Measurements from ENCODE around the gene ACSS1. TPM values are rescaled to one million over a fixed set of nuclear protein-coding genes. Genes with fewer than 3 reads are reported as not detected.

ACSS1 gene
- total RNA-seq, 1 experiment from 2014 or later, result 17.6 TPM

- no peak for DNase-seq (ENCODE audit: low read depth)
- in situ Hi-C loops (cut with HindIII; ENCODE audit: low pct_unique_long_range_greater_than_20kb, low sequenced_read_pairs), result no loop called here
Observed at GRCh38 chr20:24978513-24978912, 79.4 kb downstream of the ACSS1 start.

GRCh38 chr20:24977797-24978196 is 80.1 kb downstream of the ACSS1 start:
- in situ Hi-C loops (cut with HindIII; ENCODE audit: low pct_unique_long_range_greater_than_20kb, low sequenced_read_pairs), result no loop called here
- no peak for DNase-seq (ENCODE audit: low read depth)

GRCh38 chr20:24977336-24977735 is 80.6 kb downstream of the ACSS1 start:
- in situ Hi-C loops (cut with HindIII; ENCODE audit: low pct_unique_long_range_greater_than_20kb, low sequenced_read_pairs), result no loop called here
- DNase-seq (ENCODE audit: low read depth), result no peak

GRCh38 chr20:24972341-24972740 is 85.6 kb downstream of the ACSS1 start:
- in situ Hi-C loops (cut with HindIII; ENCODE audit: low pct_unique_long_range_greater_than_20kb, low sequenced_read_pairs), result no loop called here
- no peak for DNase-seq (ENCODE audit: low read depth)

GRCh38 chr20:24971376-24972101 is 86.4 kb downstream of the ACSS1 start:
- no peak for DNase-seq (ENCODE audit: low read depth)
- in situ Hi-C loops (cut with HindIII; ENCODE audit: low pct_unique_long_range_greater_than_20kb, low sequenced_read_pairs), result no loop called here

GRCh38 chr20:24970754-24971153 is 87.2 kb downstream of the ACSS1 start:
- in situ Hi-C loops (cut with HindIII; ENCODE audit: low pct_unique_long_range_greater_than_20kb, low sequenced_read_pairs), result no loop called here
- DNase-seq (ENCODE audit: low read depth), result no peak

- no peak for DNase-seq (ENCODE audit: low read depth)
- in situ Hi-C loops (cut with HindIII; ENCODE audit: low pct_unique_long_range_greater_than_20kb, low sequenced_read_pairs), result no loop called here
Observed at GRCh38 chr20:24970030-24970553, 87.8 kb downstream of the ACSS1 start.

- DNase-seq (ENCODE audit: low read depth), result no peak
- in situ Hi-C loops (cut with HindIII; ENCODE audit: low pct_unique_long_range_greater_than_20kb, low sequenced_read_pairs), result no loop called here
Observed at GRCh38 chr20:24969186-24970029, 88.5 kb downstream of the ACSS1 start.

- in situ Hi-C loops (cut with HindIII; ENCODE audit: low pct_unique_long_range_greater_than_20kb, low sequenced_read_pairs), result no loop called here
- DNase-seq (ENCODE audit: low read depth), result no peak
Observed at GRCh38 chr20:24968278-24968800, 89.6 kb downstream of the ACSS1 start.

GRCh38 chr20:24966317-24967012 is 91.5 kb downstream of the ACSS1 start:
- DNase-seq (ENCODE audit: low read depth), result no peak
- in situ Hi-C loops (cut with HindIII; ENCODE audit: low pct_unique_long_range_greater_than_20kb, low sequenced_read_pairs), result no loop called here

- in situ Hi-C loops (cut with HindIII; ENCODE audit: low pct_unique_long_range_greater_than_20kb, low sequenced_read_pairs), result no loop called here
Observed at GRCh38 chr20:24965065-24965919, 92.6 kb downstream of the ACSS1 start.

GRCh38 chr20:24964506-24964840 is 93.5 kb downstream of the ACSS1 start:
- DNase-seq (ENCODE audit: low read depth), result no peak

More at GRCh38 chr20:24965065-24965919, 92.6 kb downstream of the ACSS1 start:
- DNase-seq (ENCODE audit: low read depth), result no peak

GRCh38 chr20:24963672-24964505 is 94.0 kb downstream of the ACSS1 start:
- in situ Hi-C loops (cut with HindIII; ENCODE audit: low pct_unique_long_range_greater_than_20kb, low sequenced_read_pairs), result no loop called here
- no peak for DNase-seq (ENCODE audit: low read depth)

More at GRCh38 chr20:24964506-24964840, 93.5 kb downstream of the ACSS1 start:
- in situ Hi-C loops (cut with HindIII; ENCODE audit: low pct_unique_long_range_greater_than_20kb, low sequenced_read_pairs), result no loop called here

- in situ Hi-C loops (cut with HindIII; ENCODE audit: low pct_unique_long_range_greater_than_20kb, low sequenced_read_pairs), result no loop called here
- no peak for DNase-seq (ENCODE audit: low read depth)
Observed at GRCh38 chr20:24962510-24962909, 95.4 kb downstream of the ACSS1 start.

- in situ Hi-C loops (cut with HindIII; ENCODE audit: low pct_unique_long_range_greater_than_20kb, low sequenced_read_pairs), result no loop called here
- DNase-seq (ENCODE audit: low read depth), result no peak
Observed at GRCh38 chr20:24962182-24962492, 95.8 kb downstream of the ACSS1 start.

- in situ Hi-C loops (cut with HindIII; ENCODE audit: low pct_unique_long_range_greater_than_20kb, low sequenced_read_pairs), result no loop called here
Observed at GRCh38 chr20:24961384-24962181, 96.4 kb downstream of the ACSS1 start.

More at GRCh38 chr20:24961384-24962181, 96.4 kb downstream of the ACSS1 start:
- DNase-seq (ENCODE audit: low read depth), result no peak

All from Caki2 (cell line).